ENCODE data around the gene ARID3A. TPM values are rescaled to one million over a fixed set of nuclear protein-coding genes. Genes with fewer than 3 reads are reported as not detected.

The ARID3A gene
- total and polyA plus RNA-seq, 2 of the 8 experiments (the other 6 are each of a cell fraction or from before 2014, with no cell fraction given) = 40.5 to 77.4 TPM

GRCh38 chr19:901216-902092, 24.4 kb upstream of the ARID3A start (continued):
- no peak for TF ChIP-seq CHD7 (IDR thresholded peaks at IDR 0.05; ENCODE audit: insufficient replicate concordance, low read length)
